Muscle of arm (tissue), 14 donors: ENCODE measurements around the gene GTF2F2. TPM values are rescaled to one million over a fixed set of nuclear protein-coding genes. Genes with fewer than 3 reads are reported as not detected.
A peak's percentile ranks its signal among the peaks of the same experiment; 100 is the strongest.

Experiments
- DNase-seq: peaks from one replicate; pipeline ENCODE4 v3.0.0-alpha.2; 2013
- long read RNA-seq, 11 donors: transcript quantifications; one replicate each; lab custom pipeline, GENCODE V29; 2026
- polyA plus RNA-seq, 12 donors: library from polyadenylated mRNA; unstranded; fragments of 120-200 nt; gene quantifications; one replicate each; pipeline ENCODE4 v1.2.1, GENCODE V29; 2013; ENCODE audit not compliant: insufficient read length in 12 of 12

GTF2F2 gene, protein sequence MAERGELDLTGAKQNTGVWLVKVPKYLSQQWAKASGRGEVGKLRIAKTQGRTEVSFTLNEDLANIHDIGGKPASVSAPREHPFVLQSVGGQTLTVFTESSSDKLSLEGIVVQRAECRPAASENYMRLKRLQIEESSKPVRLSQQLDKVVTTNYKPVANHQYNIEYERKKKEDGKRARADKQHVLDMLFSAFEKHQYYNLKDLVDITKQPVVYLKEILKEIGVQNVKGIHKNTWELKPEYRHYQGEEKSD
- 10 to 100 TPM in 10 of 12 donors, 1 to 10 TPM in 1, not detected in 1; 8.9 to 22.8 (median 19.7) TPM for polyA plus RNA-seq
- long read RNA-seq, donor 1, transcript GTF2F2-201 (8 exons, 2,239 nt), result major isoform, 13 of 23,292 reads
- long read RNA-seq, donor 1, partial matches to known transcripts, result 22,699 of 23,292 reads
- long read RNA-seq, donor 1, other reads (novel, unspliced or antisense), result 580 of 23,292 reads
- long read RNA-seq, donor 2, transcript GTF2F2-201 (8 exons, 2,239 nt), result major isoform, 11 of 23,120 reads
- long read RNA-seq, donor 2, partial matches to known transcripts, result 22,163 of 23,120 reads
- long read RNA-seq, donor 2, other reads (novel, unspliced or antisense), result 945 of 23,120 reads
- long read RNA-seq, donor 3, partial matches to known transcripts, result 7,826 of 8,126 reads
- long read RNA-seq, donor 3, other reads (novel, unspliced or antisense), result 297 of 8,126 reads
- long read RNA-seq, donor 4, partial matches to known transcripts, result 0 of 1 reads
- long read RNA-seq, donor 4, other reads (novel, unspliced or antisense), result 0 of 1 reads
- long read RNA-seq, donor 5, transcript GTF2F2-201 (8 exons, 2,239 nt), result major isoform, 12 of 28,459 reads
- long read RNA-seq, donor 5, partial matches to known transcripts, result 27,201 of 28,459 reads
- long read RNA-seq, donor 5, other reads (novel, unspliced or antisense), result 1,246 of 28,459 reads
- long read RNA-seq, donor 6, partial matches to known transcripts, result 8,552 of 8,871 reads
- long read RNA-seq, donor 6, other reads (novel, unspliced or antisense), result 317 of 8,871 reads
- long read RNA-seq, donor 7, transcript GTF2F2-201 (8 exons, 2,239 nt), result major isoform, 6 of 8,223 reads
- long read RNA-seq, donor 7, partial matches to known transcripts, result 8,019 of 8,223 reads
- long read RNA-seq, donor 7, other reads (novel, unspliced or antisense), result 198 of 8,223 reads
- long read RNA-seq, donor 8, transcript GTF2F2-201 (8 exons, 2,239 nt), result major isoform, 6 of 15,684 reads
- long read RNA-seq, donor 8, partial matches to known transcripts, result 14,883 of 15,684 reads
- long read RNA-seq, donor 8, other reads (novel, unspliced or antisense), result 794 of 15,684 reads
- long read RNA-seq, donor 9, transcript GTF2F2-201 (8 exons, 2,239 nt), result major isoform, 6 of 11,790 reads
- long read RNA-seq, donor 9, partial matches to known transcripts, result 11,353 of 11,790 reads
- long read RNA-seq, donor 9, other reads (novel, unspliced or antisense), result 431 of 11,790 reads
- long read RNA-seq, donor 10, transcript GTF2F2-201 (8 exons, 2,239 nt), result major isoform, 5 of 14,657 reads
- long read RNA-seq, donor 10, partial matches to known transcripts, result 14,054 of 14,657 reads
- long read RNA-seq, donor 10, other reads (novel, unspliced or antisense), result 598 of 14,657 reads
- long read RNA-seq, donor 11, transcript GTF2F2-201 (8 exons, 2,239 nt), result major isoform, 7 of 15,567 reads
- long read RNA-seq, donor 11, partial matches to known transcripts, result 14,965 of 15,567 reads
- long read RNA-seq, donor 11, other reads (novel, unspliced or antisense), result 594 of 15,567 reads

DNA sequence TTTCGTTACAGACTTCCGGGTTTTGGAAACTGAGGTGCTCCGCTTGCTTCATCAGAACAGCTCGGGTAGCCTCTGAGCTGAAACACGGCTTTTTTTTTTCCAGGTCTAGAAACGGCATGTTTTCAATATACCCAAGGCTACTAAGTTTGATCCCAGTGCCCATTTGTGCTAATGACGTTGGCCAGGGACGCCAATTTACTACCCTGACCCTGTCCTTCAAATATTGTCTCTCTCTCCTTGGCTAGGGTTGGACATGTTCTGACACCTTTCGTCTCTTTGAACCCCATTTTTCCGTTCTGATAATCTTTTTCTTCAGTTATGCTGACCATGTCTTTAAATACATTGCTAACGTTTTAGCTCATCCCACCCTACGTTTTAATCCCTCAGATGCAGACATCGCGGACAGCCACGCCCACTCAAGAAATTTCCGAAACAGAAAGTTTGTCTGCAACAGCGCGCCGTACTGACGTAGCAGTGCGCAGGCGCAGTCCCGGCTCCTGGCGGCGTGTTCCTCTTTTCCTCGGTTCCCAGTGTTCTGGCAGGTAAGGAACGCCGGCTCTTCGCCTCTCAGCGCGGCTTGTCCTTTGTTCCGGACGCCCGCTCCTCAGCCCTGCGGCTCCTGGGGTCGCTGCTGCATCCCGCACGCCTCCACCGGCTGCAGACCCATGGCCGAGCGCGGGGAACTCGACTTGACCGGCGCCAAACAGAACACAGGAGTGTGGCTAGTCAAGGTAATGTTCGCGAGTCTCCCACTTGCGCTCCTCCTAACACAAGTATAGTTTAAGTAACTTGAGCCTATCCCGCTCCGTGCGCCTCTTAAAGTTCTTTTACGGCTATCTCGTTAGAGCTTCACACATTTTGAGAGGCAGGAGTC lies at the start of gene GTF2F2:
TSS of gene GTF2F2 (plus strand) at position 520 of the 874 bp plus-strand sequence. CDS start at position 666, 146 bp downstream.
- peak; percentile 96 for DNase-seq

- no peak for DNase-seq
Observed at GRCh38 chr13:45073809-45074208, 46.5 kb upstream of the GTF2F2 start.

GRCh38 chr13:45074721-45075120 lies 45.6 kb upstream of the GTF2F2 start:
- DNase-seq, result no peak

DNA sequence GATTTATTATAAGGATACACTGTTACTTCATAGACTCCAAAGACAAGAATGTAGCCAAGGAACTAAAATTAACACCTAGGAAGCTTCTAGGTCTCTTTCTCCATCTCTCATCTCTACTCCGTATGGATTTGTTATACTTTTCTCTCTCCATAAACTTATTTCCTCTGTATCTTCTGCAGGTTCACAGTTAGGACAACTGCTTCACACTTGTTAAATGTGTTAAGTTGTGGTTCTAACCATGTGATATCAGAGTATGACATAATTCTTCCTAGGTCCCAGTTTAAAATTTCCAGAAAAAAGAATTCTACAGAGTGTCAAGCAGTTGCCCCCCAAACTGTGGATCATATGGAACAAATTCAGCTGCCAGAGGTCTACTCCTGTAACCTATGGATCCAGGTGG lies 42.3 kb upstream of the GTF2F2 start:
- DNase-seq, result no peak

DNA sequence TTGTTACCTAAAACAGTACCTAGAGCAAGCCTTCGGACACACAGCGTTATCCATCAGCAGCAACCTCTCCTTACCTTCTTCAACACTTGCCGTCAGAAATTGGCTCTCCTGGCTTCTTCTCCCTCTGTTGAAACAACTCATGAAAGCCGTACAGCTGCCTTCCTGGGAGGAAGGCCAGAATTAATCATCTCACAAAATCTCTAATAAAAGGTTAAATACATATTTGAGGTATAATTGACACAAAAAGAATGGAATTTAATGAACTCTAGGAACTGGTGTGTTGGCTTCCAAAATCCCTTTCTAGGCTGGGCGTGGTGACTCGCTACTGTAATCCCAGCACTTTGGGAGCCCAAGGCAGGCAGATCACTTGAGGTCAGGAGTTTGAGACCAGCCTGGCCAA lies 37.3 kb upstream of the GTF2F2 start:
- no peak for DNase-seq

DNA sequence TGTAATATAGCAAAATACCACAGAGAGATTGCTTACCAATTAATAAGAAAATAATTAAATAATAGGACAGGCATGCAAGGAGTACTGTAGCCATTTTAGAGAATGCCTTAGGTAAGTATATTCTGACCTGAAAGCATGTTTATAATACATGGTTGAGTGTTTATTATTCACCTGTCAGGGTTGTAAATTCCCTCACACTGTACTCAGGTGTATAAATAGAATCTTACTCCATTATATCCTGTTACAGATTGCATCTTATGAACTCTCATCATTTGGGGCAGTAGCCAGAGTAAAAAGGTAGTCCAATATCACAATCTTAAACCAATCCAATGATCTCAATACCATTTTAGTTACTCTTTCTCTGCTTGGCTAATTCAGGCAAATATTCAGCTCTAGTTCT lies 35.8 kb upstream of the GTF2F2 start:
- DNase-seq, result no peak

DNA sequence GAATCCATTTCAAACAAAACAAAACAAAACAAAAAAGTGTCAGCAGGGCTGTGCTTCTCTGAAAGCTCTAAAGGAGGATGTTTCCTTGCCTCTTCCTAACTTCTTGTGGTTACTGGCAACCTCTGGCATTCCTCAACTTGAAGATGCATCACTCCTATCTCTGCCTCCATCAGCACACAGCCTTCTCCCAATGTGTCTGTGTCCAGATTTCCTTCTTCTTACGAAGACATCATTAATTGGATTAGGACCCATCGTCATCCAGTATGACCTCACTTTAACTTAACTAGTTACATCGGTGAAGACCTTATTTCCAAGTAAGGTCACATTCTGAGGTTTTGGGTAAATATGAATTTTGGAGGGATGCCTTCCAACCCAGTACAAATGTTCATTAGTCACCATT lies 33.8 kb upstream of the GTF2F2 start:
- DNase-seq, result no peak

- DNase-seq, result no peak
Observed at GRCh38 chr13:45092663-45093062, 27.6 kb upstream of the GTF2F2 start.

GRCh38 chr13:45100573-45101262 lies 19.6 kb upstream of the GTF2F2 start:
- DNase-seq, result no peak

DNA sequence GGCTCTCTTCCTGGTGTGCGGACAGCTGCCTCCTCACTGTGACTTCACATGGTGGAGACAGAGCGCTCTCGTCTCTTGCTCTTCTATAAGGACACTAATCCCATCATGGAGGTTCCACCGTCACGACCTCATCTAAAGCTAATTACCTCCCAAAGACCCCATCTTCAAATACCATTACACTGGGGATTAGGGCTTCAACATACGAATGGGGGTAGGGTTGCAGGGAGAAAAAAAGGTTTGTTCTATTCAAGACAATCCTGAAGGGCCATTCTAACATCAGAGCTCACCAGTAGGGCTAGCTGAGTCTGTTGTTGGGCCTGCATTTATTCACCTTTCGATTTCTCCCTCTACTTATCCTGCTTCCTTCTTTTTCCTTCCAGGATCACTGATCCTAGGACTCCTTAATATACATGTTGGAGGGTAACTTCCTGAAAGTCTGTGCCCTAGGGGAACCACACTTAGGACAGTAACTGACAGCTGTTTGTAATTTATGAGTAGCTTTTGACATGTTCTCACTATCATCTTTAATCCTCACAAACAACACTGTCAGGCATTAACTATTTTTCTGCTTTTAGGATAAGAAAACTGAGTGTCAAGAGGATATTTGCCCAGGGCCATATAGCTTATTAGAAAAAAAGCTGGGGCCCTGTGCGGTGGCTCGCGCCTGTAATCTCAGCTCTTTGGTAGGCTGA lies 18.8 kb upstream of the GTF2F2 start:
- no peak for DNase-seq

DNA sequence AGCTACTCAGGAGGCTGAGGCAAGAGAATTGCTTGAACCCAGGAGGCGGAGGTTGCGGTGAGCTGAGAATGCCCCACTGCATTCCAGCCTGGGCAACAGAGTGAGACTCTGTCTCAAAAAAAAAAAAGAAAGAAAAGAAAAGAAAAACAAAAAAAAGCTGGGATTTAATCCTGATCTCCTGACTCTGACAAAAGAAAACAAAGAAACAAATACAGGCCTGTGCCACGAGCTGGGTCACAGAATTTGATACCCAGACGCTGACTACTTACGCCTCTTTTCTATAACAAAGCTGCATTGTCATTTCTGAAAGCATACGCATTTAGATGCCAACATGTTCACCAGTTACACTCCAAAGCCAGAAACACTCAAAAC lies 18.2 kb upstream of the GTF2F2 start:
- no peak for DNase-seq

DNA sequence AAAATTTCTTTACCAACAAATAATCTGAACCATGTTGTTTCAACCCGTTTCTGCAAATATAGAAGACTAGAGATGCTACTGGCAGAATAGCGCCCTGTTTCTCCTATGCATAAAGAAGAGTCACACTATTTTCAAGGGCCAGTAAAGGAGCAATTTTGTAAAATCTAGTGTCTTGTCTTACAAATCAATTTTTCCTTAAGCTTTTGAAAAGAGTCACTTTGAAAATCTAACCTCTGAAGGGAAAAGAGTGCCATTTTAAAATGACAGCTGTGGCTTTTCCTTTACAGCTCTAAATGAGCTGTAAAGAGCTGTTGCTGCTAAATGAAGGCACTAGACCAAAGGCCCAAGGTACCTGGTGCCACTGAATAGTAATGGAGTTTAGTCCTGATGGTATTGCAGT lies 16.9 kb upstream of the GTF2F2 start:
- no peak for DNase-seq

- DNase-seq, result no peak
Observed at GRCh38 chr13:45104261-45104660, 16.0 kb upstream of the GTF2F2 start.

- no peak for DNase-seq
Observed at GRCh38 chr13:45105895-45106294, 14.4 kb upstream of the GTF2F2 start.

DNA sequence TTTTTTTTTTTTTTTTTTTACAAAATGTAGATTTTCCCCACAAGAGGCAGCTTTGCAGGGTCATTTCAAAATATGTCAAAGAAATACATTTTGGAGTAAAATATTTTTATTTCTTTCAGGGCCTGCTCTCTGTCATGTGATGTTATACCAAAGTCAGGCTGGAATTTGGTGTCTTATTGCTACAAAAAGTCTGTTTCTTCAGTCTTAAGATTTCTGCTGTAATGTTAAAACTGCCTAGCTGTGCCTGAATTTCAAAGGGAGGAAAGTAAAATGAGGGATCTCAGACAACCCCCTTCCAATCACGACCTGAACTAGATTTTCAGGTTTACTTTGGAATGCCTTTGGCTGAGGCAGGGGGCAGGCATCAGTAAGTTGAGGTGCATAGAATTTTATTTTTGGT lies 12.8 kb upstream of the GTF2F2 start:
- DNase-seq, result no peak

DNA sequence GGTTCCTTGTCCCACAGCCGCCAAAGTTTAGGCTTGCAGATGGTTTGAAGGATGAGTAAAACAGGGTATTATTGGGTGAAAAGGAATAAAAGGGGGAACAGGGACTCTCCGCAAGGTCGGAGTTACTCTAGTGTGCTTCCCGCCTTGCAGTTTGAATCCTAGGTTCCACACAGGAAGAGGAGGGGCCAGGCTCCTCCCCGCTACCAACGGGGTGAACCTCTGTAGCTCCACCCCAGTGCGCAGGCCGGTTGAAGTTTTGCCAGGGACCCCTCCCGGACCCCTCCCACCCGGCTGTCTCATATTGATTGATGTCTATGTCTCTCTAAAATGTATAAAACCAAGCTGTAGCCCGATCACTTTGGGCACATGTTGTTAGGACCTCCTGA lies 11.6 kb upstream of the GTF2F2 start:
- no peak for DNase-seq

DNA sequence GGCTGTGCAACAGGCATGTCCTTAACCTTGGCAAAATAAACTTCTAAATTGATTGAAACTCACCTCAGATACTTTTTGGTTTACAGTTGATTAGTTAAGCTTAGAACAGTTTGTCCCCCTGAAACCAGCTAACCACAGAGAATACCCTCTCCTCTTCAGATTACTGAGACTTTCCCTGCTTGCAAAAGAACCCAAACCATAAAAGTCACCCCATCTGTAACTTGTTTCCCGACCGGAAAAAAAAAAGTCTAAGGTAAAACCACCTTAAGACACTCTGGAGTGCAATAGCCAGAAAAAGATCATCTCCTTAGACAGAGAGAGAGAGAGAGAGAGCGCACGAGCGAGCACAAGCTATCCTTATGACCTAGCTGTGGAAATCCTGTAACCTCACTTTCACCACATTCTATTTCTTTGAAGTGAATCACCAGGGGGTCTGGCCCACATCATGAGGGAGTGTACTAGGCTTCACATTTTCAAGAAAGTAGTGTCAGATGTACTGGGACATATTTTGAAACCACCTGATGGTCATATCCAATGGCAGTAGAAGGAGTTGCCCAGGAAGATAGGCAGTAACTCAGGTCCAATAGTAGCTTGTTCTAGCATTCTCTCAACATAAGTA lies 11.1 kb upstream of the GTF2F2 start:
- DNase-seq, result no peak
